SK-N-SH treated with all-trans-retinoic acid at 6 μM for 48 hours (cell line): ENCODE results near the gene DCAF7.

ENCODE experiments used
- ATAC-seq: fragments of 200-7000 bp; cut with Tn5 transposase; 3 replicates; pipeline ENCODE4 v1.9.1; 2020; ENCODE audit warnings: mild to moderate bottlenecking, moderate library complexity
- ARNTL ChIP-seq: fragments of 450-650 bp; formaldehyde crosslinking; IDR thresholded peaks from 2 replicates; pipeline ENCODE4 v1.5.0; 2020; ENCODE audit warnings: low read depth, mild to moderate bottlenecking, moderate library complexity, borderline replicate concordance
- CSDC2 ChIP-seq: fragments of 250-450 bp; sonication (Bioruptor Pico); IDR thresholded peaks from 2 replicates; pipeline ENCODE4 v1.5.0; 2020; ENCODE audit warnings: mild to moderate bottlenecking, moderate library complexity
- ESRRG ChIP-seq: fragments of 250-450 bp; sonication (Bioruptor Pico); IDR thresholded peaks from 2 replicates; pipeline ENCODE4 v1.6.1; 2021; ENCODE audit warnings: mild to moderate bottlenecking
- ISL1 ChIP-seq: fragments of 250-450 bp; sonication (Bioruptor Pico); IDR thresholded peaks from 2 replicates; pipeline ENCODE4 v2.1.2; 2022; ENCODE audit warnings: mild to moderate bottlenecking, moderate library complexity
- PATZ1 ChIP-seq: fragments of 250-450 bp; sonication (Bioruptor Pico); IDR thresholded peaks from 2 replicates; pipeline ENCODE4 v1.8.0; 2020; ENCODE audit warnings: mild to moderate bottlenecking, moderate library complexity, borderline replicate concordance
- POU6F1 ChIP-seq: fragments of 250-450 bp; sonication (Bioruptor Pico); IDR thresholded peaks from 2 replicates; pipeline ENCODE4 v1.8.0; 2021; ENCODE audit warnings: low read depth, mild to moderate bottlenecking, moderate library complexity, borderline replicate concordance
- PPARA ChIP-seq: fragments of 250-450 bp; sonication (Bioruptor Pico); IDR thresholded peaks from 2 replicates; pipeline ENCODE4 v1.5.0; 2020; ENCODE audit warnings: mild to moderate bottlenecking, borderline replicate concordance
- RARB ChIP-seq: fragments of 250-450 bp; sonication (Bioruptor Pico); IDR thresholded peaks from 2 replicates; pipeline ENCODE4 v1.8.0; 2021; ENCODE audit warnings: mild to moderate bottlenecking, moderate library complexity
- SNAI2 ChIP-seq: fragments of 250-450 bp; sonication (Bioruptor Pico); IDR thresholded peaks from 2 replicates; pipeline ENCODE4 v1.5.0; 2020; ENCODE audit warnings: mild to moderate bottlenecking, moderate library complexity
- TCF4 ChIP-seq: fragments of 250-450 bp; sonication (Bioruptor Pico); IDR thresholded peaks from 2 replicates; pipeline ENCODE4 v1.8.0; 2021; ENCODE audit warnings: mild to moderate bottlenecking, moderate library complexity, borderline replicate concordance
- TOX ChIP-seq: fragments of 250-450 bp; sonication (Bioruptor Pico); IDR thresholded peaks from 2 replicates; pipeline ENCODE4 v1.8.0; 2021; ENCODE audit warnings: mild to moderate bottlenecking, moderate library complexity, borderline replicate concordance
- ZFP30 ChIP-seq: fragments of 450-650 bp; formaldehyde crosslinking; IDR thresholded peaks from 2 replicates; pipeline ENCODE4 v1.5.0; 2022; ENCODE audit warnings: mild to moderate bottlenecking, moderate library complexity
- ZNF70 ChIP-seq: fragments of 450-650 bp; formaldehyde crosslinking; IDR thresholded peaks from 2 replicates; pipeline ENCODE4 v1.5.0; 2020; ENCODE audit warnings: mild to moderate bottlenecking, moderate library complexity
- ZNF8 ChIP-seq: fragments of 450-650 bp; formaldehyde crosslinking; IDR thresholded peaks from 2 replicates; pipeline ENCODE4 v1.5.0; 2020; ENCODE audit warnings: mild to moderate bottlenecking, moderate library complexity
- TF ChIP-seq, protein P1 (sequence below): fragments of 250-450 bp; sonication (Bioruptor Pico); IDR thresholded peaks from 2 replicates; pipeline ENCODE4 v1.5.0; 2020; ENCODE audit warnings: mild to moderate bottlenecking, moderate library complexity
- TF ChIP-seq, protein P2 (sequence below): fragments of 250-450 bp; sonication (Bioruptor Pico); IDR thresholded peaks from 2 replicates; pipeline ENCODE4 v1.5.1; 2021; ENCODE audit warnings: mild to moderate bottlenecking, moderate library complexity

Gene DCAF7

DNA sequence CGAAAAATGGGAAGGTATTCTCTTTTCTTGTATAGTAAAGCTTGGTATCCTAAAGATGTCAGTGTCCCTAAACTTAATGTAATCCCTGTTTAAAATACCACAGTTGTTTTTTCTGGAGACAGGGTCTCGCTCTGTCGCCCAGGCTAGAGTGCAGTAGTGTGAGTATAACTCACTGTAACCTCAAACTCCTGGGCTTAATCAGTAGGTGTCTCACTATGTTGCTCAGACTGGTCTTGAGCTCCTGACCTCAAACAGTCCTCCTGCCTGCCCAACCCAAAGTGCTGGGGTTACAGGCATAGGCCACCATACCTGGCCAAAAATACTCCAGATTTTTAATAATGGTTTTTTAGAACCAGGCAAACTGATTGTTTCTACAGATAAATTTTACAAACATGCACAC is 8.2 kb downstream of the DCAF7 start:
- TF ChIP-seq, protein P1, sequence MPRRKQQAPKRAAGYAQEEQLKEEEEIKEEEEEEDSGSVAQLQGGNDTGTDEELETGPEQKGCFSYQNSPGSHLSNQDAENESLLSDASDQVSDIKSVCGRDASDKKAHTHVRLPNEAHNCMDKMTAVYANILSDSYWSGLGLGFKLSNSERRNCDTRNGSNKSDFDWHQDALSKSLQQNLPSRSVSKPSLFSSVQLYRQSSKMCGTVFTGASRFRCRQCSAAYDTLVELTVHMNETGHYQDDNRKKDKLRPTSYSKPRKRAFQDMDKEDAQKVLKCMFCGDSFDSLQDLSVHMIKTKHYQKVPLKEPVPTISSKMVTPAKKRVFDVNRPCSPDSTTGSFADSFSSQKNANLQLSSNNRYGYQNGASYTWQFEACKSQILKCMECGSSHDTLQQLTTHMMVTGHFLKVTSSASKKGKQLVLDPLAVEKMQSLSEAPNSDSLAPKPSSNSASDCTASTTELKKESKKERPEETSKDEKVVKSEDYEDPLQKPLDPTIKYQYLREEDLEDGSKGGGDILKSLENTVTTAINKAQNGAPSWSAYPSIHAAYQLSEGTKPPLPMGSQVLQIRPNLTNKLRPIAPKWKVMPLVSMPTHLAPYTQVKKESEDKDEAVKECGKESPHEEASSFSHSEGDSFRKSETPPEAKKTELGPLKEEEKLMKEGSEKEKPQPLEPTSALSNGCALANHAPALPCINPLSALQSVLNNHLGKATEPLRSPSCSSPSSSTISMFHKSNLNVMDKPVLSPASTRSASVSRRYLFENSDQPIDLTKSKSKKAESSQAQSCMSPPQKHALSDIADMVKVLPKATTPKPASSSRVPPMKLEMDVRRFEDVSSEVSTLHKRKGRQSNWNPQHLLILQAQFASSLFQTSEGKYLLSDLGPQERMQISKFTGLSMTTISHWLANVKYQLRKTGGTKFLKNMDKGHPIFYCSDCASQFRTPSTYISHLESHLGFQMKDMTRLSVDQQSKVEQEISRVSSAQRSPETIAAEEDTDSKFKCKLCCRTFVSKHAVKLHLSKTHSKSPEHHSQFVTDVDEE (CRISPR knock-in tag): no peak
- no peak for TF ChIP-seq TCF4
- TF ChIP-seq RARB: no peak
- no peak for ATAC-seq

GRCh38 chr17:63561819-63562218 is 11.5 kb downstream of the DCAF7 start:
- TF ChIP-seq, protein P2, sequence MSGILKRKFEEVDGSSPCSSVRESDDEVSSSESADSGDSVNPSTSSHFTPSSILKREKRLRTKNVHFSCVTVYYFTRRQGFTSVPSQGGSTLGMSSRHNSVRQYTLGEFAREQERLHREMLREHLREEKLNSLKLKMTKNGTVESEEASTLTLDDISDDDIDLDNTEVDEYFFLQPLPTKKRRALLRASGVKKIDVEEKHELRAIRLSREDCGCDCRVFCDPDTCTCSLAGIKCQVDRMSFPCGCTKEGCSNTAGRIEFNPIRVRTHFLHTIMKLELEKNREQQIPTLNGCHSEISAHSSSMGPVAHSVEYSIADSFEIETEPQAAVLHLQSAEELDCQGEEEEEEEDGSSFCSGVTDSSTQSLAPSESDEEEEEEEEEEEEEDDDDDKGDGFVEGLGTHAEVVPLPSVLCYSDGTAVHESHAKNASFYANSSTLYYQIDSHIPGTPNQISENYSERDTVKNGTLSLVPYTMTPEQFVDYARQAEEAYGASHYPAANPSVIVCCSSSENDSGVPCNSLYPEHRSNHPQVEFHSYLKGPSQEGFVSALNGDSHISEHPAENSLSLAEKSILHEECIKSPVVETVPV (CRISPR knock-in tag): no peak
- no peak for TF ChIP-seq ZNF70 (CRISPR knock-in tag)
- no peak for ATAC-seq

DNA sequence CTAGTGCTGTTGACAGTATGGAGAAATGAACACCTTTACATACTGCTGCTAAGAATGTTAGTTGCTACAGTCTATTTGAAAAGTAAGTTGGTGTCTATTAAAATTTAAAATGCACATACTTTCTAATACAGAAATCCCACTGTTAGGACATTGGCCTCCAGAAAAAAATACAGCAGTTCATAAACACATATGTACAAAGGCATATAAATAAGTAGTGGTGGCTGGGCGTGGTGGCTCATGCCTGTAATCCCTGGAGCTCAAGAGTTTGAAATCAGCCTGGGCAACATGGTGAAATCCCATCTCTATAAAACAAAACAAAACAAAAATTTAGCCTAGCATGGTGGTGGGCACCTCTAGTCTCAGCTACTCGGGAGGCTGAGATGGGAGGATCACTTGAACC is 13.1 kb downstream of the DCAF7 start:
- TF ChIP-seq ZNF70 (CRISPR knock-in tag): no peak
- no peak for TF ChIP-seq ZFP30 (CRISPR knock-in tag)
- TF ChIP-seq POU6F1 (CRISPR knock-in tag): no peak
- ATAC-seq: no peak

DNA sequence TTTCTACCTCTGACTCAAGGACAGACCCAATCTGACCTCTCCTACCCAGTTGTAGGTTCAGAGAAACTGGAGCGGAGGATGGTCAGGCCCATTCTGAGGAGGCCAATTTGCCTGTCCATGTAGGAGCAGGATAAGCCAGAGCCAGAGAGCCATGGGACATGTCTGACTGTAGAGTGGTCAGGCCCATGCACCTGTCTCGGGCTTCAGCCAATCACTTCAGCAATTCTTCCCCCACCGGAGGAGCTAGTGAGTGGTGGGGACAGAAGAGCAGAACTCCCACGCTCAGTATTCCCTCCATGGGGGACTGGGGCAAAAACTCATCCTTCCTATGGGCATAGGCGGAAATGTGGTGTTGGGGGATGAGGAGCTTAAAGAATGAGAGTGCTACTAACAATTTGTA is 14.3 kb downstream of the DCAF7 start:
- no peak for ATAC-seq

More for the DNA sequence above, 14.3 kb downstream of the DCAF7 start:
- no peak for TF ChIP-seq ISL1
- no peak for TF ChIP-seq SNAI2
- no peak for TF ChIP-seq ARNTL
- TF ChIP-seq PPARA: no peak
- no peak for TF ChIP-seq CSDC2 (CRISPR knock-in tag)
- TF ChIP-seq ZNF8 (CRISPR knock-in tag): no peak
- TF ChIP-seq, protein P1 (CRISPR knock-in tag): no peak
- TF ChIP-seq TOX (CRISPR knock-in tag): no peak
- no peak for TF ChIP-seq ZFP30 (CRISPR knock-in tag)
- TF ChIP-seq PATZ1 (CRISPR knock-in tag): no peak
- no peak for TF ChIP-seq ESRRG
